OCI-LY1 (cell line): Measurements from ENCODE around the gene OR10A6.

Experiments
- H2AFZ ChIP-seq: fragments of 200-600 bp; sonication (generic), shearing (Covaris generic); 2 replicates; pipeline ENCODE4 v1.6.0; 2014; ENCODE audit warnings: antibody characterized with exemption, mild to moderate bottlenecking, low read length
- H3F3A ChIP-seq: fragments of 200-600 bp; sonication (generic), shearing (Covaris generic); 2 replicates; pipeline ENCODE4 v1.6.0; 2014; ENCODE audit warnings: mild to moderate bottlenecking, antibody characterized with exemption, low read length, moderate library complexity; ENCODE audit not compliant: insufficient read depth
- H3K27ac ChIP-seq: fragments of 200-600 bp; sonication (generic); 2 replicates; pipeline ENCODE4 v1.5.1; 2014; ENCODE audit warnings: low read length, mixed run types, mild to moderate bottlenecking, low read depth; ENCODE audit not compliant: poor library complexity, severe bottlenecking
- H3K27me3 ChIP-seq: fragments of 200-600 bp; sonication (generic); 2 replicates; pipeline ENCODE4 v1.6.0; 2014; ENCODE audit warnings: antibody characterized with exemption, mild to moderate bottlenecking, low read length, moderate library complexity; ENCODE audit not compliant: insufficient read depth
- H3K36me3 ChIP-seq: fragments of 200-600 bp; sonication (generic); 2 replicates; pipeline ENCODE4 v1.6.1; 2014; ENCODE audit warnings: mild to moderate bottlenecking, antibody characterized with exemption, low read length, moderate library complexity, mixed read lengths; ENCODE audit not compliant: insufficient read depth
- H3K4me1 ChIP-seq: fragments of 200-600 bp; sonication (generic); 2 replicates; pipeline ENCODE4 v1.5.1; 2014; ENCODE audit warnings: mild to moderate bottlenecking, low read length, moderate library complexity; ENCODE audit not compliant: insufficient read depth, severe bottlenecking
- H3K4me2 ChIP-seq: fragments of 200-600 bp; sonication (generic), shearing (Covaris generic); 2 replicates; pipeline ENCODE4 v1.6.1; 2014; ENCODE audit warnings: low read length
- H3K4me3 ChIP-seq: fragments of 200-600 bp; sonication (generic); 2 replicates; pipeline ENCODE4 v1.5.1; 2014; ENCODE audit warnings: low read length, low read depth, mild to moderate bottlenecking, mixed read lengths; ENCODE audit not compliant: poor library complexity, severe bottlenecking
- H3K79me2 ChIP-seq: fragments of 200-600 bp; shearing (Covaris generic); 2 replicates; pipeline ENCODE4 v1.6.1; 2016; ENCODE audit warnings: mixed run types, low read length, mixed read lengths; ENCODE audit not compliant: insufficient read depth
- H3K9ac ChIP-seq: fragments of 200-600 bp; sonication (generic), shearing (Covaris generic); 2 replicates; pipeline ENCODE4 v1.6.1; 2014; ENCODE audit warnings: mild to moderate bottlenecking, low read length, mixed read lengths
- H3K9me2 ChIP-seq: fragments of 200-600 bp; sonication (generic), shearing (Covaris generic); 2 replicates; pipeline ENCODE4 v1.6.1; 2014; ENCODE audit warnings: low read depth, mild to moderate bottlenecking, low read length, mixed read lengths
- H3K9me3 ChIP-seq: fragments of 200-600 bp; shearing (Covaris generic); 2 replicates; pipeline ENCODE4 v1.6.1; 2014; ENCODE audit warnings: low read length, mixed read lengths
- H4K20me1 ChIP-seq: fragments of 200-600 bp; sonication (generic), shearing (Covaris generic); 2 replicates; pipeline ENCODE4 v1.6.0; 2016; ENCODE audit warnings: mild to moderate bottlenecking, low read length; ENCODE audit not compliant: insufficient read depth
- EZH2 ChIP-seq: fragments of 200-600 bp; sonication (generic), shearing (Covaris generic); IDR thresholded peaks from 2 replicates; pipeline ENCODE4 v1.8.0; 2017; ENCODE audit warnings: borderline replicate concordance, mixed run types, mild to moderate bottlenecking, antibody characterized with exemption, low read length, moderate library complexity, mixed read lengths
- TF ChIP-seq, protein P1 (sequence below): fragments of 200-600 bp; sonication (generic), shearing (Covaris generic); IDR thresholded peaks from 2 replicates; pipeline ENCODE4 v1.5.1; 2017; ENCODE audit warnings: mild to moderate bottlenecking, antibody characterized with exemption, low read length, moderate library complexity, mixed read lengths

Gene OR10A6

DNA sequence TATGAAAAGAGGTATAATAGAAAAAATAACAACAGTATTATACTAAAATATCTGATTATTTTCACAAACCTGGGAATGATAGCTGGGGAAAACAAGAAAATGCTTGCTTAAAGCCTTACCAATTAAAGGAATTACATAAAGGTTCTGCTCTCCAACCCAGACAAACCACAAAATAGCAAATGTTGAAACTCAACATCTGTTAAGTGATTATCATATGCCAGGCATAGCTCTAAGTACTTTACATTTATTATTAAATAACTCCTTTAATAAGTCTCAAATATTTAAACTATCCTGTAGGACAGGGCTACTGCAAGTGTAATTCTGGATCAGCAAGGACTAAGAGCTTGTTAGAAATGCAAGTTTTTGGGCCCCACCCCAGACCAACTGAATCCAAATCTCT is 20.1 kb downstream of the OR10A6 start:
- Histone ChIP-seq H3K4me3 (no peak overlapping the region), H3K79me2 (no peaks in the 10 kb centered on the region), H3K9me2 (no peaks in the 10 kb centered on the region), H3K9me3 (no peaks in the 10 kb centered on the region), H3K27me3 (no peaks in the 10 kb centered on the region), H2AFZ (no peak overlapping the region), H3K27ac (no peak overlapping the region), H3K4me1 (no peaks in the 10 kb centered on the region), H4K20me1 (no peaks in the 10 kb centered on the region), H3F3A (no peaks in the 10 kb centered on the region), H3K36me3 (no peaks in the 10 kb centered on the region), H3K4me2 (no peak overlapping the region), H3K9ac (no peak overlapping the region)
- TF ChIP-seq, protein P1, sequence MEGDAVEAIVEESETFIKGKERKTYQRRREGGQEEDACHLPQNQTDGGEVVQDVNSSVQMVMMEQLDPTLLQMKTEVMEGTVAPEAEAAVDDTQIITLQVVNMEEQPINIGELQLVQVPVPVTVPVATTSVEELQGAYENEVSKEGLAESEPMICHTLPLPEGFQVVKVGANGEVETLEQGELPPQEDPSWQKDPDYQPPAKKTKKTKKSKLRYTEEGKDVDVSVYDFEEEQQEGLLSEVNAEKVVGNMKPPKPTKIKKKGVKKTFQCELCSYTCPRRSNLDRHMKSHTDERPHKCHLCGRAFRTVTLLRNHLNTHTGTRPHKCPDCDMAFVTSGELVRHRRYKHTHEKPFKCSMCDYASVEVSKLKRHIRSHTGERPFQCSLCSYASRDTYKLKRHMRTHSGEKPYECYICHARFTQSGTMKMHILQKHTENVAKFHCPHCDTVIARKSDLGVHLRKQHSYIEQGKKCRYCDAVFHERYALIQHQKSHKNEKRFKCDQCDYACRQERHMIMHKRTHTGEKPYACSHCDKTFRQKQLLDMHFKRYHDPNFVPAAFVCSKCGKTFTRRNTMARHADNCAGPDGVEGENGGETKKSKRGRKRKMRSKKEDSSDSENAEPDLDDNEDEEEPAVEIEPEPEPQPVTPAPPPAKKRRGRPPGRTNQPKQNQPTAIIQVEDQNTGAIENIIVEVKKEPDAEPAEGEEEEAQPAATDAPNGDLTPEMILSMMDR, result no peak
- no peak for TF ChIP-seq EZH2

DNA sequence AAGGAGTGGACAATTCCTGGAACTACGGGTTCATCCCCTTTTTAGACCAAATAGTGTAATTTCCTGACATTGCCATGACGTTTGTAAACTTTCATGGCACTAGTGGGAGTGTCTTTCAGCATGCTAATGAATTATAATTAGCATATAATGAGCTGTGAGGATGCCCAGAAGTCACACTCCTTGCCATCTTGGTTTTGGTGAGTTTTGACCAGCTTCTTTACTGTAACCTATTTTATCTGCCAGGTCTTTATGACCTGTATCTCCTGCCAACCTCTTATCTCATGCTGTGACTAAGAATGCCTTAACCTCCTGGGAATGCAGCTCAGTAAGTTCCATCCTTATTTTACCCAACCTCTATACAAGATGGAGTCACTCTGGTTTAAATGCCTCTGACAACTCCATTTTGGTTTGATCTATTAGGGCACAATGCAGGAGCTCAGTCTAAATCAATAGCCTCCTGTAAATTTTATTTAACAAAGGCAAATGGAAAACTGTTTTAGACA is 20.7 kb downstream of the OR10A6 start:
- no peak overlapping the region for H3K4me2 ChIP-seq
- no peaks in the 10 kb centered on the region for H3K27me3 ChIP-seq
- H3K36me3 ChIP-seq, result no peaks in the 10 kb centered on the region
- no peaks in the 10 kb centered on the region for H3K9me3 ChIP-seq
- H3F3A ChIP-seq, result no peaks in the 10 kb centered on the region
- H3K9ac ChIP-seq, result no peak overlapping the region
- TF ChIP-seq EZH2, result no peak
- TF ChIP-seq, protein P1, result no peak
- H3K4me3 ChIP-seq, result no peak overlapping the region
- H3K27ac ChIP-seq, result no peak overlapping the region
- H3K4me1 ChIP-seq, result no peaks in the 10 kb centered on the region
- H2AFZ ChIP-seq, result no peak overlapping the region
- H3K9me2 ChIP-seq, result no peaks in the 10 kb centered on the region
- no peaks in the 10 kb centered on the region for H4K20me1 ChIP-seq
- H3K79me2 ChIP-seq, result no peaks in the 10 kb centered on the region

DNA sequence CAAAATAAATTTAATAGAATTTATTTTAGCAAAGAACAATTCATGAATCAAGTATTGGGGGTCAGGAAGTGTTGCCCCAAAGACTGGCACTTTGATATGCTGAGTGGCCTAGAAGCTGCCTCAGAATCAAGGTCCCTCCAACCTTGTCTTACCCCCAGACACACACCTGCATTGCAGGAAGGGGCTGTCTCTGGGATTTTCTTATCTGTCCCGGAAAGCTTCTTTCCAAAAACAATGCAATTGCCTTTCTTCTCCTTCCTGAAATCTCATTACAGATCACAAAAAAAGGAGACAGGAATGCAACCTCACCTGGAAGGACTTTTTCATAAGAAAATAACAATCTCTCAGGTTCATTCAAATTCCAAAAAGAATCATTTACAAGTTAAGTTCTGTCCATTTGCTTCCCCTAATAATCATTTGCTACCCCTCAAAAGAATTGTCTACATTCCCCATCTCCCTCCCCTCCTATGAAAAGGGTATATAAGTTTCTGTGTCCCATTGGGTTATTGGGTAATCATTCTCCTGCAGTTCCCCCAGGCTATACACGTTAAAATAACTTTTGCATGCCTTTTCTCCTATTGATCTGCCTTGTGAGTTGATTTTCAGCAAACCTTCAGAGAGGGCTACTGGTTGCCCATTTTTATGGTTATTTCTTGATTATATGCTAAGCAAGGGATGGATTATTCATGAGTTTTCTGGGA is 21.3 kb downstream of the OR10A6 start:
- Histone ChIP-seq H3K9me3 (no peaks in the 10 kb centered on the region), H4K20me1 (no peaks in the 10 kb centered on the region), H3K4me1 (no peaks in the 10 kb centered on the region), H3K9ac (no peak overlapping the region), H3K36me3 (no peaks in the 10 kb centered on the region), H3K27me3 (no peaks in the 10 kb centered on the region), H2AFZ (no peak overlapping the region), H3K9me2 (no peaks in the 10 kb centered on the region), H3K4me3 (no peak overlapping the region), H3K4me2 (no peak overlapping the region), H3K79me2 (no peaks in the 10 kb centered on the region), H3K27ac (no peak overlapping the region), H3F3A (no peaks in the 10 kb centered on the region)
- TF ChIP-seq EZH2, result no peak
- TF ChIP-seq, protein P1, result no peak
